GM19043 (cell line): Measurements from ENCODE around the gene METTL17.
"Not testable (repeated sequence)": the region's sequence is repeated elsewhere in the genome, so short reads cannot be mapped to it uniquely, and the experiment has no call there.

Experiments used
- ATAC-seq: cut with Tn5 transposase; IDR thresholded peaks from one replicate; pipeline ENCODE4 v1.9.1; 2021; ENCODE audit warnings: low read depth; ENCODE audit not compliant: unreplicated experiment

Gene METTL17

GRCh38 chr14:21023817-21024584, 34.2 kb downstream of the METTL17 start:
- ATAC-seq = no peak

- ATAC-seq = no peak
Observed at GRCh38 chr14:21024585-21025370, 35.0 kb downstream of the METTL17 start, which contains the start of gene NDRG2. Gene NDRG2 (minus strand): TSS chr14:21025061. CDS start chr14:21023315, 1,746 bp downstream.

- ATAC-seq = no peak
Observed at GRCh38 chr14:21025371-21026273, 35.8 kb downstream of the METTL17 start.

GRCh38 chr14:21026274-21026987, 36.7 kb downstream of the METTL17 start:
- no peak for ATAC-seq

- no peak for ATAC-seq
Observed at GRCh38 chr14:21026988-21027315, 37.2 kb downstream of the METTL17 start.

- ATAC-seq = no peak
Observed at GRCh38 chr14:21029917-21030316, 40.1 kb downstream of the METTL17 start, which contains the start of gene TPPP2. Gene TPPP2 (plus strand): TSS chr14:21030217. CDS start chr14:21030582, 365 bp downstream.

GRCh38 chr14:21030531-21030930, 40.8 kb downstream of the METTL17 start:
- ATAC-seq = no peak

GRCh38 chr14:21032326-21033132, 42.7 kb downstream of the METTL17 start:
- no peak for ATAC-seq

GRCh38 chr14:21033133-21033698, 43.4 kb downstream of the METTL17 start:
- no peak for ATAC-seq

GRCh38 chr14:21034707-21035106, 44.9 kb downstream of the METTL17 start, which contains the start of gene RNASE13:
Gene RNASE13 (minus strand): TSS chr14:21034807. CDS start chr14:21034288, 519 bp downstream.
- no peak for ATAC-seq

GRCh38 chr14:21036751-21037150, 47.0 kb downstream of the METTL17 start:
- no peak for ATAC-seq

GRCh38 chr14:21037156-21037555, 47.4 kb downstream of the METTL17 start:
- ATAC-seq = no peak

GRCh38 chr14:21038441-21039422, 49.0 kb downstream of the METTL17 start:
- ATAC-seq = no peak

- no peak for ATAC-seq
Observed at GRCh38 chr14:21039585-21040369, 50.0 kb downstream of the METTL17 start.

GRCh38 chr14:21040370-21040925, 50.7 kb downstream of the METTL17 start:
- no peak for ATAC-seq

GRCh38 chr14:21040941-21041340, 51.2 kb downstream of the METTL17 start:
- ATAC-seq = not testable (repeated sequence)
